Neural cell (in vitro differentiated cells): ENCODE results near the gene UBP1.

Experiments
- EP300 ChIP-seq: fragments of 450-650 bp; conservative IDR thresholded peaks from 2 replicates; pipeline ENCODE4 v1.6.1; 2014; ENCODE audit warnings: antibody characterized with exemption, mild to moderate bottlenecking, moderate library complexity; ENCODE audit not compliant: poor library complexity, severe bottlenecking
- EZH2 ChIP-seq: fragments of 200-600, 300-800 bp; shearing (Covaris generic), sonication (generic); IDR thresholded peaks from 2 replicates; pipeline ENCODE4 v1.6.1; 2014; ENCODE audit warnings: antibody characterized with exemption, low read length, borderline replicate concordance, mild to moderate bottlenecking; ENCODE audit not compliant: insufficient read depth, poor library complexity, severe bottlenecking
- MXI1 ChIP-seq: fragments of 450-650 bp; conservative IDR thresholded peaks from 2 replicates; pipeline ENCODE4 v1.6.1; 2014; ENCODE audit warnings: antibody characterized with exemption, mild to moderate bottlenecking; ENCODE audit not compliant: poor library complexity, severe bottlenecking
- POLR2AphosphoS5 ChIP-seq: IDR thresholded peaks from 2 replicates; pipeline ENCODE4 v1.6.1; 2012
- RAD21 ChIP-seq: fragments of 450-650 bp; conservative IDR thresholded peaks from 2 replicates; pipeline ENCODE4 v1.6.1; 2014; ENCODE audit warnings: antibody characterized with exemption, mild to moderate bottlenecking, moderate library complexity
- SMC3 ChIP-seq: fragments of 450-650 bp; conservative IDR thresholded peaks from 2 replicates; pipeline ENCODE4 v1.6.1; 2014; ENCODE audit warnings: antibody characterized with exemption, mild to moderate bottlenecking, moderate library complexity; ENCODE audit not compliant: poor library complexity
- TAF1 ChIP-seq: IDR thresholded peaks from 2 replicates; pipeline ENCODE4 v1.6.1; 2012; ENCODE audit warnings: low read depth
- TF ChIP-seq, protein P1 (sequence below): fragments of 450-650 bp; IDR thresholded peaks from 2 replicates; pipeline ENCODE4 v1.5.1; 2014; ENCODE audit warnings: antibody characterized with exemption, mild to moderate bottlenecking, moderate library complexity; ENCODE audit not compliant: poor library complexity, severe bottlenecking
- TF ChIP-seq, protein P2 (sequence below): IDR thresholded peaks from 2 replicates; pipeline ENCODE4 v1.6.1; 2012; ENCODE audit warnings: borderline replicate concordance

- TF ChIP-seq, protein P1, sequence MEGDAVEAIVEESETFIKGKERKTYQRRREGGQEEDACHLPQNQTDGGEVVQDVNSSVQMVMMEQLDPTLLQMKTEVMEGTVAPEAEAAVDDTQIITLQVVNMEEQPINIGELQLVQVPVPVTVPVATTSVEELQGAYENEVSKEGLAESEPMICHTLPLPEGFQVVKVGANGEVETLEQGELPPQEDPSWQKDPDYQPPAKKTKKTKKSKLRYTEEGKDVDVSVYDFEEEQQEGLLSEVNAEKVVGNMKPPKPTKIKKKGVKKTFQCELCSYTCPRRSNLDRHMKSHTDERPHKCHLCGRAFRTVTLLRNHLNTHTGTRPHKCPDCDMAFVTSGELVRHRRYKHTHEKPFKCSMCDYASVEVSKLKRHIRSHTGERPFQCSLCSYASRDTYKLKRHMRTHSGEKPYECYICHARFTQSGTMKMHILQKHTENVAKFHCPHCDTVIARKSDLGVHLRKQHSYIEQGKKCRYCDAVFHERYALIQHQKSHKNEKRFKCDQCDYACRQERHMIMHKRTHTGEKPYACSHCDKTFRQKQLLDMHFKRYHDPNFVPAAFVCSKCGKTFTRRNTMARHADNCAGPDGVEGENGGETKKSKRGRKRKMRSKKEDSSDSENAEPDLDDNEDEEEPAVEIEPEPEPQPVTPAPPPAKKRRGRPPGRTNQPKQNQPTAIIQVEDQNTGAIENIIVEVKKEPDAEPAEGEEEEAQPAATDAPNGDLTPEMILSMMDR: peak; percentile 88
- TF ChIP-seq TAF1: no peak
- no peak for TF ChIP-seq EZH2
- no peak for TF ChIP-seq POLR2AphosphoS5
- TF ChIP-seq, protein P2, sequence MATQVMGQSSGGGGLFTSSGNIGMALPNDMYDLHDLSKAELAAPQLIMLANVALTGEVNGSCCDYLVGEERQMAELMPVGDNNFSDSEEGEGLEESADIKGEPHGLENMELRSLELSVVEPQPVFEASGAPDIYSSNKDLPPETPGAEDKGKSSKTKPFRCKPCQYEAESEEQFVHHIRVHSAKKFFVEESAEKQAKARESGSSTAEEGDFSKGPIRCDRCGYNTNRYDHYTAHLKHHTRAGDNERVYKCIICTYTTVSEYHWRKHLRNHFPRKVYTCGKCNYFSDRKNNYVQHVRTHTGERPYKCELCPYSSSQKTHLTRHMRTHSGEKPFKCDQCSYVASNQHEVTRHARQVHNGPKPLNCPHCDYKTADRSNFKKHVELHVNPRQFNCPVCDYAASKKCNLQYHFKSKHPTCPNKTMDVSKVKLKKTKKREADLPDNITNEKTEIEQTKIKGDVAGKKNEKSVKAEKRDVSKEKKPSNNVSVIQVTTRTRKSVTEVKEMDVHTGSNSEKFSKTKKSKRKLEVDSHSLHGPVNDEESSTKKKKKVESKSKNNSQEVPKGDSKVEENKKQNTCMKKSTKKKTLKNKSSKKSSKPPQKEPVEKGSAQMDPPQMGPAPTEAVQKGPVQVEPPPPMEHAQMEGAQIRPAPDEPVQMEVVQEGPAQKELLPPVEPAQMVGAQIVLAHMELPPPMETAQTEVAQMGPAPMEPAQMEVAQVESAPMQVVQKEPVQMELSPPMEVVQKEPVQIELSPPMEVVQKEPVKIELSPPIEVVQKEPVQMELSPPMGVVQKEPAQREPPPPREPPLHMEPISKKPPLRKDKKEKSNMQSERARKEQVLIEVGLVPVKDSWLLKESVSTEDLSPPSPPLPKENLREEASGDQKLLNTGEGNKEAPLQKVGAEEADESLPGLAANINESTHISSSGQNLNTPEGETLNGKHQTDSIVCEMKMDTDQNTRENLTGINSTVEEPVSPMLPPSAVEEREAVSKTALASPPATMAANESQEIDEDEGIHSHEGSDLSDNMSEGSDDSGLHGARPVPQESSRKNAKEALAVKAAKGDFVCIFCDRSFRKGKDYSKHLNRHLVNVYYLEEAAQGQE: no peak
- TF ChIP-seq MXI1: no peak
- TF ChIP-seq RAD21: peak; percentile 83
- no peak for TF ChIP-seq EP300
- TF ChIP-seq SMC3: peak; percentile 86
Observed at GRCh38 chr3:33372218-33373081, 67.8 kb downstream of the UBP1 start.
